ENCODE measurements around the gene TRIM41. TPM values are rescaled to one million over a fixed set of nuclear protein-coding genes. Genes with fewer than 3 reads are reported as not detected.
A peak's percentile ranks its signal among the peaks of the same experiment; 100 is the strongest.

TRIM41 gene
- total and polyA plus RNA-seq, 2 experiments from 2014 or later = 6.2 to 8.7 TPM

GRCh38 chr5:181239062-181239663, 16.1 kb downstream of the TRIM41 start:
- no peak for TF ChIP-seq ZNF114 (CRISPR knock-in tag; IDR thresholded peaks at IDR 0.05)
- TF ChIP-seq EZH2 (IDR thresholded peaks at IDR 0.05; ENCODE audit: low read depth, unreplicated experiment) = no peak
- TF ChIP-seq JUNB (IDR thresholded peaks at IDR 0.05; ENCODE audit: unreplicated experiment) = no peak
- no peak for TF ChIP-seq ZNF462 (CRISPR knock-in tag; IDR thresholded peaks at IDR 0.05)
- TF ChIP-seq POLR2AphosphoS5 (IDR thresholded peaks at IDR 0.05; ENCODE audit: low read depth) = no peak
- no peak for TF ChIP-seq ZNF331 (CRISPR knock-in tag; IDR thresholded peaks at IDR 0.05; ENCODE audit: low read depth)
- no peak for TF ChIP-seq EZH2phosphoT487 (IDR thresholded peaks at IDR 0.05; ENCODE audit: unreplicated experiment)
- TF ChIP-seq ETS1 (IDR thresholded peaks at IDR 0.05) = no peak
- no peak for TF ChIP-seq CTCF (conservative IDR thresholded peaks at IDR 0.05; ENCODE audit: low read depth in 2 of 2)
- TF ChIP-seq CREB1 (CRISPR knock-in tag; IDR thresholded peaks at IDR 0.05; ENCODE audit: low read depth) = no peak
- TF ChIP-seq STAT1 (IDR thresholded peaks at IDR 0.05; ENCODE audit: unreplicated experiment) = no peak
- TF ChIP-seq REST (IDR thresholded peaks at IDR 0.05; ENCODE audit: unreplicated experiment) = no peak
- TF ChIP-seq NANOG (IDR thresholded peaks at IDR 0.05; ENCODE audit: borderline replicate concordance) = no peak
- H3K27me3 ChIP-seq (ENCODE audit: insufficient read depth) = no peaks in the 10 kb centered on the region
- peak overlapping the region; percentile 86 for H3K27ac ChIP-seq (ENCODE audit: low read depth)
- ATAC-seq (no peak), DNase-seq (ENCODE audit: low spot score) (no peak)
- Mint-ChIP-seq H3K27ac (peak overlapping the region; percentile 71; the same call in 1 of the 2 replicates), H3K36me3 (ENCODE audit: low read depth) (peaks cover 95% of the 10 kb centered on the region), H3K27me3 (ENCODE audit: insufficient read depth, low read depth, poor library complexity) (peaks cover 64% of the 10 kb centered on the region), H3K4me3 (peak overlapping the region; percentile 55), H3K9me3 (peaks cover 16% of the 10 kb centered on the region; the same call in 2 of the 3 replicates), H3K4me1 (peaks cover 40% of the 10 kb centered on the region)
- no peak overlapping the region for H3K4me2 ChIP-seq
- no peak overlapping the region for H2AFZ ChIP-seq
- H3K4me3 ChIP-seq = no peak overlapping the region
- peaks cover 76% of the 10 kb centered on the region for H3K36me3 ChIP-seq (ENCODE audit: insufficient read depth)
- peaks cover 25% of the 10 kb centered on the region for H3K4me1 ChIP-seq (ENCODE audit: insufficient read depth)
- H4K20me1 ChIP-seq (replicated peaks; ENCODE audit: insufficient read depth) = peaks cover 71% of the 10 kb centered on the region
- H3K9me2 ChIP-seq (ENCODE audit: insufficient read depth) = no peaks in the 10 kb centered on the region
- peaks cover 56% of the 10 kb centered on the region for H3K79me2 ChIP-seq (replicated peaks; ENCODE audit: insufficient read depth)
- H3F3A ChIP-seq (replicated peaks; ENCODE audit: low read depth) = peaks cover 86% of the 10 kb centered on the region

Data from GM23338 (cell line).